HFF-Myc (cell line): Measurements from ENCODE around the gene SPATS2L.
A peak's percentile ranks its signal among the peaks of the same experiment; 100 is the strongest.

Source experiments
- DNase-seq: peaks from one replicate; pipeline ENCODE4 v3.0.0-alpha.2; 2011; ENCODE audit warnings: low read depth; ENCODE audit errors: extremely low read depth
- H3K4me3 ChIP-seq: replicated peaks from 2 replicates; pipeline ENCODE4 v1.5.1; 2011; ENCODE audit warnings: low read depth, mild to moderate bottlenecking, control low read depth, low read length
- TF ChIP-seq, protein P1 (sequence below): IDR thresholded peaks from 2 replicates; pipeline ENCODE4 v1.5.1; 2012; ENCODE audit warnings: mild to moderate bottlenecking, low read depth, low read length, control low read depth; ENCODE audit errors: missing control alignments

SPATS2L gene

DNA sequence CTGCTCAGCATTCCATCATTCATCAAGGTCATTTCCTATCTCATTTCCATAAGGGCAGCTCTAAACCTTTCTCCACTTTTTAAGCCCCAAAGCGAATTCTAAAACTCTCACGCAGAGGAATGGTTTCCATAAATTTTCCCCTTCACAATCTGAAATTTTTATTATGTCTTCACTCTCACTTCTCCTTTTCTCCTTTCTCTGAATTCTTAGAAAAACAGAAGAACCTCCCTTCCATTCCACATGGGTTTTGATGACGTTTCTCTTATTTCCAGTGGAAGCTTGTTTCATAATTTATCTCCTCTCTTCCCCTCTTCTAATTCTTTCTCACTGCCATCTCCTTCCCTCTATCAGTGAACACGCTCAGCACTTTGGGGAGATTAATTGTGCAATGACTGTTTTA is 97.3 kb downstream of the SPATS2L start:
- H3K4me3 ChIP-seq, result no peak overlapping the region
- DNase-seq, result no peak
- TF ChIP-seq, protein P1, sequence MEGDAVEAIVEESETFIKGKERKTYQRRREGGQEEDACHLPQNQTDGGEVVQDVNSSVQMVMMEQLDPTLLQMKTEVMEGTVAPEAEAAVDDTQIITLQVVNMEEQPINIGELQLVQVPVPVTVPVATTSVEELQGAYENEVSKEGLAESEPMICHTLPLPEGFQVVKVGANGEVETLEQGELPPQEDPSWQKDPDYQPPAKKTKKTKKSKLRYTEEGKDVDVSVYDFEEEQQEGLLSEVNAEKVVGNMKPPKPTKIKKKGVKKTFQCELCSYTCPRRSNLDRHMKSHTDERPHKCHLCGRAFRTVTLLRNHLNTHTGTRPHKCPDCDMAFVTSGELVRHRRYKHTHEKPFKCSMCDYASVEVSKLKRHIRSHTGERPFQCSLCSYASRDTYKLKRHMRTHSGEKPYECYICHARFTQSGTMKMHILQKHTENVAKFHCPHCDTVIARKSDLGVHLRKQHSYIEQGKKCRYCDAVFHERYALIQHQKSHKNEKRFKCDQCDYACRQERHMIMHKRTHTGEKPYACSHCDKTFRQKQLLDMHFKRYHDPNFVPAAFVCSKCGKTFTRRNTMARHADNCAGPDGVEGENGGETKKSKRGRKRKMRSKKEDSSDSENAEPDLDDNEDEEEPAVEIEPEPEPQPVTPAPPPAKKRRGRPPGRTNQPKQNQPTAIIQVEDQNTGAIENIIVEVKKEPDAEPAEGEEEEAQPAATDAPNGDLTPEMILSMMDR, result no peak

- TF ChIP-seq, protein P1, result no peak
- H3K4me3 ChIP-seq, result no peak overlapping the region
- DNase-seq, result no peak
These were observed 98.1 kb downstream of the SPATS2L start for GRCh38 chr2:200404615-200405014.

GRCh38 chr2:200405599-200406298 is 99.3 kb downstream of the SPATS2L start:
- 0 out of 2 replicates have a peak overlapping the region, but pooled peaks have one; percentile 10 for H3K4me3 ChIP-seq
- TF ChIP-seq, protein P1, result no peak
- peak; percentile 77 for DNase-seq

GRCh38 chr2:200406379-200406778 is 99.9 kb downstream of the SPATS2L start:
- TF ChIP-seq, protein P1, result no peak
- no peak for DNase-seq
- H3K4me3 ChIP-seq, result no peak overlapping the region

- TF ChIP-seq, protein P1, result no peak
- peak; percentile 62 for DNase-seq
- no peak overlapping the region for H3K4me3 ChIP-seq
These were observed 102.2 kb downstream of the SPATS2L start for GRCh38 chr2:200408428-200409316.

DNA sequence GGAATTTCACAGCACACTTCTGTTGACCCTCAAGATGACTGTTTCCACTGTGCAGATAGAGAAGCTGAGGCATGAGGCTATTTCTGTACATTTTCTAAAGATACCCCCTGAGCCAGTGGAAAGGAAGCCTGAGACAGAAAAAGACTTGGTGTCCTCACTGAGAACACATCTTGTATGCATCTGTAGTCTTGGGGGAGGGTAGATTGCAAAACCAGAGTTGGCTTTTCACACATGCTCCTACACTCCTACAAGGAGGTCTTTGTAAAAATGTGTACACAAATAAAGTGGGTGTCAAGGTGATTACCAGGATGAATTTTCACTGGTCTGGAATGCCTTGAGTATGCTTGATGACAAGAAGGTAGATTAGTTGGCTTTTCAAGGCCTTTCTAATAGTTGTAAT is 105.3 kb downstream of the SPATS2L start:
- H3K4me3 ChIP-seq, result no peak overlapping the region
- no peak for DNase-seq
- TF ChIP-seq, protein P1, result no peak
